ENCODE measurements around the gene ANKRD1. TPM values are rescaled to one million over a fixed set of nuclear protein-coding genes. Genes with fewer than 3 reads are reported as not detected.
"Not testable (repeated sequence)": the region's sequence is repeated elsewhere in the genome, so short reads cannot be mapped to it uniquely, and the experiment has no call there.

Gene ANKRD1
- total RNA-seq, 1 donor from 2014 or later = 47.5 TPM

DNA sequence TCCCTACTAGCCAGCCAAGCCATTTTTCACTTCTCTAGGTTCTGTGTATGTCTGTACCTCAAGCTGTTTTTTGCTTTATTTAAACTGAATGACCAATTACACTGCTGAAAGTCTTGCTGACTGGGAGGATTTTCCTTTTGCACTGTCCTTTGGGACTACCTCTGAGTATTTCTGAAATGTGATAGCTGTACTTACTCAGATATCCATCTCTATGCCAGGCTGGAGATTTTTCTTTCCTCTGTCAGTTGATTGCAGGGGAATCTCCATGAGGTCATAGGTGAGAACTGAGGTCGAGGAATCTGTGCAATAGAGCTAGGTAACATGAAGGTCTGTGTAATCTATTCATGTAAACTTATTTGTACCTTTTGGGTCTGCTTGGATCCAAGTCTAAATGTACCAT, 38.9 kb upstream of the ANKRD1 start:
- intact Hi-C loops (cut with DNase I) = no loop called here
- Histone ChIP-seq H3K36me3 (no peaks in the 10 kb centered on the region), H3K27me3 (ENCODE audit: low read depth) (no peaks in the 10 kb centered on the region), H3K27ac (no peak overlapping the region), H3K4me1 (peaks cover 6% of the 10 kb centered on the region), H3K4me3 (no peak overlapping the region), H3K9me3 (no peaks in the 10 kb centered on the region)
- ATAC-seq = no peak
- DNase-seq = no peak
- TF ChIP-seq, protein P1, sequence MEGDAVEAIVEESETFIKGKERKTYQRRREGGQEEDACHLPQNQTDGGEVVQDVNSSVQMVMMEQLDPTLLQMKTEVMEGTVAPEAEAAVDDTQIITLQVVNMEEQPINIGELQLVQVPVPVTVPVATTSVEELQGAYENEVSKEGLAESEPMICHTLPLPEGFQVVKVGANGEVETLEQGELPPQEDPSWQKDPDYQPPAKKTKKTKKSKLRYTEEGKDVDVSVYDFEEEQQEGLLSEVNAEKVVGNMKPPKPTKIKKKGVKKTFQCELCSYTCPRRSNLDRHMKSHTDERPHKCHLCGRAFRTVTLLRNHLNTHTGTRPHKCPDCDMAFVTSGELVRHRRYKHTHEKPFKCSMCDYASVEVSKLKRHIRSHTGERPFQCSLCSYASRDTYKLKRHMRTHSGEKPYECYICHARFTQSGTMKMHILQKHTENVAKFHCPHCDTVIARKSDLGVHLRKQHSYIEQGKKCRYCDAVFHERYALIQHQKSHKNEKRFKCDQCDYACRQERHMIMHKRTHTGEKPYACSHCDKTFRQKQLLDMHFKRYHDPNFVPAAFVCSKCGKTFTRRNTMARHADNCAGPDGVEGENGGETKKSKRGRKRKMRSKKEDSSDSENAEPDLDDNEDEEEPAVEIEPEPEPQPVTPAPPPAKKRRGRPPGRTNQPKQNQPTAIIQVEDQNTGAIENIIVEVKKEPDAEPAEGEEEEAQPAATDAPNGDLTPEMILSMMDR (IDR thresholded peaks at IDR 0.05) = no peak

- TF ChIP-seq, protein P1 (IDR thresholded peaks at IDR 0.05) = no peak
- Histone ChIP-seq H3K27me3 (ENCODE audit: low read depth) (no peaks in the 10 kb centered on the region), H3K4me1 (no peaks in the 10 kb centered on the region), H3K4me3 (no peak overlapping the region), H3K27ac (no peak overlapping the region), H3K9me3 (no peaks in the 10 kb centered on the region), H3K36me3 (no peaks in the 10 kb centered on the region)
- ATAC-seq (no peak), DNase-seq (no peak)
- intact Hi-C loops (cut with DNase I) = no loop called here
Measured at GRCh38 chr10:90958781-90959180, 37.9 kb upstream of the ANKRD1 start.

DNA sequence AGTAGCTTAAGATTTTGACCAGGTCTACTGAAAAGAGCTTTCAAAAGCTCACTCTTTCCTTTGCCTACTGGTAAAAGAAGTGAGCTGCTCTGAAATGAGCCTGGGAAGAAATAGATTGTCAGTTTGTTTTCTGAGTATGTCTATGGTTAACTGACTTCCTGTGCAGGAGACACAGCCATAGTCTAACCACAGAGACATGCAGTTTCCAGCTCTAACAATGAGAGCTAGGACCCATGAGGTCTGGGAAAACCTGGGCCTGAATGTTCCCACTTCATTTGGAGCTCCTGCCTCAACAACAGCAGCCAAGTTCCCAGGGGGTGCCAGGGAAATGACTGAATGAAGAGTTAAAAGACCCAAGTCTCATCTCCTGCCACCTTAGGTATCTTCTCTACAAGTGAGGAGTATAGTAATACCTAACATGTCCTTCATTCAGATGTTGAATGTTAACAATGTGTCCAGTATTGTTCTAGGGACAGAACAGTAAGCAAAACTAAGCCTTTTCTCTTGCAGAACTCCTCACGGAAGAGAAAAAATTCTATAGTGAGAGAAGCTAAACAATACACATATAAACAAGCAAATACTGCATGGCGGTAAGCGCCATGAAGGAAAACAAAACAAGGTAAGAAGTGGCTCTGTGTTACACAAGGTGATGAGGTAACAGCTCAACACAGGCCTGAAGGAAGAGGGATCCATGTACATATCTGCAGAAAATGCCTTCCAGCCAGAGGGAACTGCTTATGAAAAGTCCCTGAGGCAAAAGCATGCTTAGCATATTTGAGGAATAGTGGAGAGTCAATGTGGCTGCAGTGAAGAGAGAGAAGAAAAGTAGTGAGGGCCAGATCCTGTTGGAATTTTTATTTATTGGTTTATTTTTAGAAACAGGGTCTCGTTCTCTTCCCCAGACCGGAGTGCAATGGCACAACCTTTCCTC, 26.4 kb upstream of the ANKRD1 start:
- Histone ChIP-seq H3K27me3 (ENCODE audit: low read depth) (no peaks in the 10 kb centered on the region), H3K4me1 (no peaks in the 10 kb centered on the region), H3K9me3 (no peaks in the 10 kb centered on the region), H3K4me3 (no peak overlapping the region), H3K27ac (no peak overlapping the region), H3K36me3 (no peaks in the 10 kb centered on the region)
- TF ChIP-seq, protein P1 (IDR thresholded peaks at IDR 0.05) = no peak
- no peak for ATAC-seq
- DNase-seq = no peak
- intact Hi-C loops (cut with DNase I) = no loop called here

DNA sequence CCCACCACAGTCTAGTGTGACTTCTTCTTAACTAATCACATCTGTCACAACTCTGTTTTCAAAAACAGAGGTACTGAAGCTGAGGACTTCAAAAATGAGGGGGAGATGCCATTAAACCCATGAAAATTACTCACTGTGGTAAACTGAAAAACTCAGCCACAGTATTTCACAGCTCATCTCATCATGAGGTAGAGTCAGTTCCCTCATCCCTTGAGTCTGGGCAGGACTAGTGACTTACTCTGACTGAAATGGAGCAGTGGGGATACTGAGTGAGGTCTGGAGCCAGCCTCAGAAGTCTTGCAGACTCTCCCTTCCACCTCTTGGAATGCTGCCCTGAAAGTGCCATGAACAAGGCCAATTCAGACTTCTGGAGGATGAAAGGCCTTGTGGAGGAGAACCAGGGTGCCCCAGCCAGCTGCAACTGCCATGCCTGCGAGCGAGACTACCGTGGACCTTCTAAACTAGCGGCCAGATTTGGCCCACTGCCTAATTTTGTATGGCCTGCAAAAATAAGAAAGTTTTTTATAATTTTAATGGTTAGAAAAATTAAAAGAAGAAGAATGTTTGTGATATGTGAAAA, 24.7 kb upstream of the ANKRD1 start:
- Histone ChIP-seq H3K36me3 (no peaks in the 10 kb centered on the region), H3K9me3 (no peaks in the 10 kb centered on the region), H3K27ac (no peak overlapping the region), H3K4me3 (no peak overlapping the region), H3K4me1 (no peaks in the 10 kb centered on the region), H3K27me3 (ENCODE audit: low read depth) (no peaks in the 10 kb centered on the region)
- no peak for DNase-seq
- intact Hi-C loops (cut with DNase I) = no loop called here
- TF ChIP-seq, protein P1 (IDR thresholded peaks at IDR 0.05) = no peak
- no peak for ATAC-seq

GRCh38 chr10:90944749-90945148, 23.9 kb upstream of the ANKRD1 start:
- intact Hi-C loops (cut with DNase I) = no loop called here
- no peak for ATAC-seq
- TF ChIP-seq, protein P1 (IDR thresholded peaks at IDR 0.05) = no peak
- no peaks in the 10 kb centered on the region for H3K4me1 ChIP-seq
- H3K9me3 ChIP-seq = no peaks in the 10 kb centered on the region
- no peak for DNase-seq
- no peaks in the 10 kb centered on the region for H3K27me3 ChIP-seq (ENCODE audit: low read depth)
- H3K27ac ChIP-seq = no peak overlapping the region
- H3K36me3 ChIP-seq = no peaks in the 10 kb centered on the region
- H3K4me3 ChIP-seq = no peak overlapping the region

DNA sequence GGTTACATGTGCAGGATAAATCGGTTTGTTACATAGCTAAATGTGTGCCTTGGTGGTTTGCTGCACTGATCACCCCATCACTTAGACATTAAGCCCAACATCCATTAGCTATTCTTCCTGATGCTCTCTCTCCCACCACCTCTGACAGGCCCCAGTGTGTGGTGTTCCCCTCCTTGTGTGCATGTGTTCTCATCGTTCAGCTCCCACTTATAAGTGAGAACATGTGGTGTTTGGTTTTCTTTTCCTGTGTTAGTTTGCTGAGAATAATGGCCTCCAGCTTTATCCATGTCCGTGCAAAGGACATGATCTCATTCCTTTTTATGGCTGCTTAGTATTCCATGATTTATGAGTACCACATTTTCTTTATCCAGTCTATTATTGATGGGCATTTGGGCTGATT, 22.1 kb upstream of the ANKRD1 start:
- DNase-seq; H3K27me3 ChIP-seq (ENCODE audit: low read depth); H3K27ac ChIP-seq; H3K4me3 ChIP-seq; ATAC-seq; H3K4me1 ChIP-seq; H3K36me3 ChIP-seq; intact Hi-C loops (cut with DNase I); H3K9me3 ChIP-seq: not testable (repeated sequence)

Data from lower lobe of right lung (tissue), 2 donors.